ENCODE measurements around the gene LARP1. TPM values are rescaled to one million over a fixed set of nuclear protein-coding genes. Genes with fewer than 3 reads are reported as not detected.

LARP1 gene
- total RNA-seq, 2 experiments from 2014 or later: 88.7 to 97.6 TPM

GRCh38 chr5:154721481-154722058 lies 33.6 kb upstream of the LARP1 start:
- Mint-ChIP-seq H3K27ac (no peak overlapping the region), H3K4me3 (no peak overlapping the region), H3K27me3 (no peaks in the 10 kb centered on the region), H3K36me3 (ENCODE audit: low read depth) (no peaks in the 10 kb centered on the region), H3K9me3 (no peaks in the 10 kb centered on the region), H3K4me1 (ENCODE audit: low read depth) (no peaks in the 10 kb centered on the region)
- no peak overlapping the region for H3K4me3 ChIP-seq (ENCODE audit: low read length)
- H3K27me3 ChIP-seq (ENCODE audit: control insufficient read depth in 1 of 2, insufficient read depth in 2 of 2, low read length in 2 of 2): no peaks in the 10 kb centered on the region
- H3K4me1 ChIP-seq (ENCODE audit: insufficient read depth, low read length): no peaks in the 10 kb centered on the region
- H3K27ac ChIP-seq (ENCODE audit: low read depth in 1 of 2, low read length in 2 of 2): no peak overlapping the region
- DNase-seq: no peak
- H3K36me3 ChIP-seq (ENCODE audit: insufficient read depth, low read length): no peaks in the 10 kb centered on the region
- no peaks in the 10 kb centered on the region for H3K9me3 ChIP-seq (ENCODE audit: control insufficient read depth in 1 of 2, insufficient read depth in 1 of 2, low read length in 2 of 2)
- intact Hi-C loops (cut with DNase I, micrococcal nuclease): no loop called here
- no peak for ATAC-seq (ENCODE audit: poor library complexity)
- ChIA-PET POLR2A (no interaction called here), CTCF (interaction anchor here (1.0 kb wide), 1 partner anchor 9 kb away, joined by 3 read pairs; no protein-coding TSS in a partner anchor)
- TF ChIP-seq CTCF (IDR thresholded peaks at IDR 0.05): no peak

GRCh38 chr5:154722097-154722496 lies 33.1 kb upstream of the LARP1 start:
- ChIA-PET CTCF (interaction anchor here (1.0 kb wide), 1 partner anchor 9 kb away, joined by 3 read pairs; no protein-coding TSS in a partner anchor), POLR2A (no interaction called here)
- no peaks in the 10 kb centered on the region for H3K27me3 Mint-ChIP-seq
- no peak for ATAC-seq (ENCODE audit: poor library complexity)
- no peaks in the 10 kb centered on the region for H3K9me3 Mint-ChIP-seq
- Histone ChIP-seq H3K27me3 (ENCODE audit: control insufficient read depth in 1 of 2, insufficient read depth in 2 of 2, low read length in 2 of 2) (no peaks in the 10 kb centered on the region), H3K4me3 (ENCODE audit: low read length) (no peak overlapping the region), H3K36me3 (ENCODE audit: insufficient read depth, low read length) (no peaks in the 10 kb centered on the region), H3K4me1 (ENCODE audit: insufficient read depth, low read length) (no peaks in the 10 kb centered on the region), H3K9me3 (ENCODE audit: control insufficient read depth in 1 of 2, insufficient read depth in 1 of 2, low read length in 2 of 2) (no peaks in the 10 kb centered on the region), H3K27ac (ENCODE audit: low read depth in 1 of 2, low read length in 2 of 2) (no peak overlapping the region)
- intact Hi-C loops (cut with DNase I, micrococcal nuclease): no loop called here
- no peak for TF ChIP-seq CTCF (IDR thresholded peaks at IDR 0.05)
- no peak overlapping the region for H3K4me3 Mint-ChIP-seq
- no peak for DNase-seq
- no peaks in the 10 kb centered on the region for H3K4me1 Mint-ChIP-seq (ENCODE audit: low read depth)
- H3K36me3 Mint-ChIP-seq (ENCODE audit: low read depth): no peaks in the 10 kb centered on the region
- no peak overlapping the region for H3K27ac Mint-ChIP-seq

- no peaks in the 10 kb centered on the region for H3K4me1 ChIP-seq (ENCODE audit: insufficient read depth, low read length)
- H3K4me1 Mint-ChIP-seq (ENCODE audit: low read depth): no peaks in the 10 kb centered on the region
- POLR2A ChIA-PET: no interaction called here
- H3K9me3 Mint-ChIP-seq: no peaks in the 10 kb centered on the region
- H3K27ac Mint-ChIP-seq: no peak overlapping the region
- DNase-seq (no peak), ATAC-seq (ENCODE audit: poor library complexity) (no peak)
- no peaks in the 10 kb centered on the region for H3K27me3 ChIP-seq (ENCODE audit: control insufficient read depth in 1 of 2, insufficient read depth in 2 of 2, low read length in 2 of 2)
- CTCF ChIA-PET: no interaction called here
- H3K36me3 Mint-ChIP-seq (ENCODE audit: low read depth): no peaks in the 10 kb centered on the region
- no peaks in the 10 kb centered on the region for H3K36me3 ChIP-seq (ENCODE audit: insufficient read depth, low read length)
- no peak overlapping the region for H3K4me3 ChIP-seq (ENCODE audit: low read length)
- no peak overlapping the region for H3K27ac ChIP-seq (ENCODE audit: low read depth in 1 of 2, low read length in 2 of 2)
- TF ChIP-seq CTCF (IDR thresholded peaks at IDR 0.05): no peak
- H3K4me3 Mint-ChIP-seq: no peak overlapping the region
- no peaks in the 10 kb centered on the region for H3K27me3 Mint-ChIP-seq
- intact Hi-C loops (cut with DNase I, micrococcal nuclease): no loop called here
- no peaks in the 10 kb centered on the region for H3K9me3 ChIP-seq (ENCODE audit: control insufficient read depth in 1 of 2, insufficient read depth in 1 of 2, low read length in 2 of 2)
Measured at GRCh38 chr5:154722936-154723335, 32.2 kb upstream of the LARP1 start.
